ENCODE results near the gene EI24. TPM values are rescaled to one million over a fixed set of nuclear protein-coding genes. Genes with fewer than 3 reads are reported as not detected.

Gene EI24
- total RNA-seq, result 100 to 1,000 TPM in 1 of 4 donors, 10 to 100 TPM in 3; 53.9 to 107 (median 80.4) TPM

GRCh38 chr11:125568970-125569914 lies at the start of gene EI24:
TSS of gene EI24 (plus strand) at chr11:125569477. CDS start at chr11:125572528, 3,051 bp downstream.
- in situ Hi-C loops (cut with MboI; ENCODE audit: low pct_ligation_motif_present in 1 of 4, low pct_unique_long_range_greater_than_20kb in 1 of 4, low sequenced_read_pairs in 3 of 4) (no loop called here), intact Hi-C loops (cut with DNase I; ENCODE audit: low total_unique reads) (loop anchor here (5.0 kb wide), 1 partner anchor 303 kb away; no protein-coding TSS in a partner anchor)
- no peak for TF ChIP-seq EP300 (IDR thresholded peaks at IDR 0.05; ENCODE audit: low read depth)
- TF ChIP-seq POLR2AphosphoS5 (IDR thresholded peaks at IDR 0.05), result peak in 2 of 3 donors; percentile 57 to 65
- peak; percentile 65 to 79 (median 69) for TF ChIP-seq CTCF (IDR thresholded peaks at IDR 0.05)
- peak; percentile 31 for TF ChIP-seq POLR2A (IDR thresholded peaks at IDR 0.05)
- Histone ChIP-seq H3K36me3 (peaks cover 0 to 7% (median 5%) of the 10 kb centered on the region in 4 donors), H3K9me3 (no peaks in the 10 kb centered on the region), H3K4me3 (peak within 1 kb of the TSS; percentile 75 to 99 (median 87)), H3K4me1 (peaks cover 5 to 24% (median 9%) of the 10 kb centered on the region in 4 donors), H3K27me3 (no peaks in the 10 kb centered on the region), H3K27ac (peak within 1 kb of the TSS; percentile 87 to 90 (median 88))
- DNase-seq, result peak; percentile 93
- 1% methylated on average over 56 of the region's 83 CpGs; no CpG with 5 or more reads in 1 of the 2 donors for WGBS, 2 donors (ENCODE audit: low coverage in 1 of 2)

GRCh38 chr11:125519860-125520834 lies 49.1 kb upstream of the EI24 start:
- intact Hi-C loops (cut with DNase I; ENCODE audit: low total_unique reads), result no loop called here
- no peak for DNase-seq
- H3K4me1 ChIP-seq, result no peaks in the 10 kb centered on the region
- no peaks in the 10 kb centered on the region for H3K9me3 ChIP-seq
- H3K27ac ChIP-seq, result no peak overlapping the region
- H3K36me3 ChIP-seq, result no peaks in the 10 kb centered on the region
- WGBS, 2 donors (ENCODE audit: low coverage in 1 of 2), result 93 to 96% methylated on average over 2 of the region's 2 CpGs
- no peak for TF ChIP-seq EP300 (IDR thresholded peaks at IDR 0.05; ENCODE audit: low read depth)
- TF ChIP-seq CTCF (IDR thresholded peaks at IDR 0.05), result no peak
- TF ChIP-seq POLR2A (IDR thresholded peaks at IDR 0.05), result no peak
- TF ChIP-seq POLR2AphosphoS5 (IDR thresholded peaks at IDR 0.05), result no peak
- in situ Hi-C loops (cut with MboI; ENCODE audit: low pct_ligation_motif_present in 1 of 4, low pct_unique_long_range_greater_than_20kb in 1 of 4, low sequenced_read_pairs in 3 of 4), result no loop called here
- no peak overlapping the region for H3K4me3 ChIP-seq
- H3K27me3 ChIP-seq, result no peaks in the 10 kb centered on the region

- H3K4me3 ChIP-seq, result no peak overlapping the region
- no peak for DNase-seq
- no peak overlapping the region for H3K27ac ChIP-seq
- H3K36me3 ChIP-seq, result no peaks in the 10 kb centered on the region
- H3K27me3 ChIP-seq, result no peaks in the 10 kb centered on the region
- intact Hi-C loops (cut with DNase I; ENCODE audit: low total_unique reads), result no loop called here
- H3K4me1 ChIP-seq, result no peaks in the 10 kb centered on the region
- WGBS, 2 donors (ENCODE audit: low coverage in 1 of 2), result 68 to 69% methylated on average over 4 to 5 of the region's 5 CpGs
- H3K9me3 ChIP-seq, result no peaks in the 10 kb centered on the region
- no peak for TF ChIP-seq POLR2A (IDR thresholded peaks at IDR 0.05)
- TF ChIP-seq EP300 (IDR thresholded peaks at IDR 0.05; ENCODE audit: low read depth), result no peak
- TF ChIP-seq CTCF (IDR thresholded peaks at IDR 0.05), result no peak
- TF ChIP-seq POLR2AphosphoS5 (IDR thresholded peaks at IDR 0.05), result no peak
- in situ Hi-C loops (cut with MboI; ENCODE audit: low pct_ligation_motif_present in 1 of 4, low pct_unique_long_range_greater_than_20kb in 1 of 4, low sequenced_read_pairs in 3 of 4), result no loop called here
Measured at GRCh38 chr11:125525303-125525702, 44.0 kb upstream of the EI24 start.
